OCI-LY1 (cell line): ENCODE data around the gene EXT2.
A peak's percentile ranks its signal among the peaks of the same experiment; 100 is the strongest.

Source experiments
- H2AFZ ChIP-seq: fragments of 200-600 bp; sonication (generic), shearing (Covaris generic); 2 replicates; pipeline ENCODE4 v1.6.0; 2014; ENCODE audit warnings: antibody characterized with exemption, mild to moderate bottlenecking, low read length
- H3F3A ChIP-seq: fragments of 200-600 bp; sonication (generic), shearing (Covaris generic); 2 replicates; pipeline ENCODE4 v1.6.0; 2014; ENCODE audit warnings: mild to moderate bottlenecking, antibody characterized with exemption, low read length, moderate library complexity; ENCODE audit not compliant: insufficient read depth
- H3K27ac ChIP-seq: fragments of 200-600 bp; sonication (generic); 2 replicates; pipeline ENCODE4 v1.5.1; 2014; ENCODE audit warnings: low read length, mixed run types, mild to moderate bottlenecking, low read depth; ENCODE audit not compliant: poor library complexity, severe bottlenecking
- H3K27me3 ChIP-seq: fragments of 200-600 bp; sonication (generic); 2 replicates; pipeline ENCODE4 v1.6.0; 2014; ENCODE audit warnings: antibody characterized with exemption, mild to moderate bottlenecking, low read length, moderate library complexity; ENCODE audit not compliant: insufficient read depth
- H3K36me3 ChIP-seq: fragments of 200-600 bp; sonication (generic); 2 replicates; pipeline ENCODE4 v1.6.1; 2014; ENCODE audit warnings: mild to moderate bottlenecking, antibody characterized with exemption, low read length, moderate library complexity, mixed read lengths; ENCODE audit not compliant: insufficient read depth
- H3K4me1 ChIP-seq: fragments of 200-600 bp; sonication (generic); 2 replicates; pipeline ENCODE4 v1.5.1; 2014; ENCODE audit warnings: mild to moderate bottlenecking, low read length, moderate library complexity; ENCODE audit not compliant: insufficient read depth, severe bottlenecking
- H3K4me2 ChIP-seq: fragments of 200-600 bp; sonication (generic), shearing (Covaris generic); 2 replicates; pipeline ENCODE4 v1.6.1; 2014; ENCODE audit warnings: low read length
- H3K4me3 ChIP-seq: fragments of 200-600 bp; sonication (generic); 2 replicates; pipeline ENCODE4 v1.5.1; 2014; ENCODE audit warnings: low read length, low read depth, mild to moderate bottlenecking, mixed read lengths; ENCODE audit not compliant: poor library complexity, severe bottlenecking
- H3K79me2 ChIP-seq: fragments of 200-600 bp; shearing (Covaris generic); 2 replicates; pipeline ENCODE4 v1.6.1; 2016; ENCODE audit warnings: mixed run types, low read length, mixed read lengths; ENCODE audit not compliant: insufficient read depth
- H3K9ac ChIP-seq: fragments of 200-600 bp; sonication (generic), shearing (Covaris generic); 2 replicates; pipeline ENCODE4 v1.6.1; 2014; ENCODE audit warnings: mild to moderate bottlenecking, low read length, mixed read lengths
- H3K9me2 ChIP-seq: fragments of 200-600 bp; sonication (generic), shearing (Covaris generic); 2 replicates; pipeline ENCODE4 v1.6.1; 2014; ENCODE audit warnings: low read depth, mild to moderate bottlenecking, low read length, mixed read lengths
- H3K9me3 ChIP-seq: fragments of 200-600 bp; shearing (Covaris generic); 2 replicates; pipeline ENCODE4 v1.6.1; 2014; ENCODE audit warnings: low read length, mixed read lengths
- H4K20me1 ChIP-seq: fragments of 200-600 bp; sonication (generic), shearing (Covaris generic); 2 replicates; pipeline ENCODE4 v1.6.0; 2016; ENCODE audit warnings: mild to moderate bottlenecking, low read length; ENCODE audit not compliant: insufficient read depth
- CTCF ChIP-seq: fragments of 200-600 bp; sonication (generic), shearing (Covaris generic); IDR thresholded peaks from 2 replicates; pipeline ENCODE4 v1.5.1; 2017; ENCODE audit warnings: mild to moderate bottlenecking, antibody characterized with exemption, low read length, moderate library complexity, mixed read lengths
- EZH2 ChIP-seq: fragments of 200-600 bp; sonication (generic), shearing (Covaris generic); IDR thresholded peaks from 2 replicates; pipeline ENCODE4 v1.8.0; 2017; ENCODE audit warnings: borderline replicate concordance, mixed run types, mild to moderate bottlenecking, antibody characterized with exemption, low read length, moderate library complexity, mixed read lengths

EXT2 gene

GRCh38 chr11:44133335-44133946 is 38.0 kb downstream of the EXT2 start:
- Histone ChIP-seq H3K9me3 (no peaks in the 10 kb centered on the region), H4K20me1 (no peaks in the 10 kb centered on the region), H3K27me3 (no peaks in the 10 kb centered on the region), H3K27ac (no peak overlapping the region), H3K4me2 (no peak overlapping the region), H3K79me2 (no peaks in the 10 kb centered on the region), H3K36me3 (no peaks in the 10 kb centered on the region), H3K9ac (no peak overlapping the region), H3K4me1 (no peaks in the 10 kb centered on the region), H3F3A (no peaks in the 10 kb centered on the region), H3K9me2 (no peaks in the 10 kb centered on the region), H3K4me3 (no peak overlapping the region), H2AFZ (no peak overlapping the region)
- TF ChIP-seq CTCF, result peak; percentile 72
- TF ChIP-seq EZH2, result no peak

DNA sequence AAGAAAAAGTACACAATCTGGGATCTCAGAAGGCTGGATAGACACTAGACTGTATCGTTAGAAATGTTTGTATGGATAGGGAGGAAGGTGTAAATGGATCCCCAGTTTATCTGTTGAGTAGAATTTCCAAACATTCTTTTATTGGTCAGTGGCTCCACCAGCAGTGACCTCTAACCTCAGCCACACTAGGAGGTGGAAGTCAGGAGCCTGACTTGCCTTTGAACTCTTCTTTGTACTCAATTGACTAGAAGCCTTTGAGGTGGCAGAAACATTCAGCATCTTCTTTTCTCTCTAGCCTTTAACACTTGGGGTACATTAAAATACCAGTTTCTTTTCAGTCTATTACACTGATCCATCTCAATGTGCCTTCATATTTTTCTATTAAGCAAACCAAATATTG is 39.1 kb downstream of the EXT2 start:
- no peak overlapping the region for H3K4me3 ChIP-seq
- H3K27me3 ChIP-seq, result no peaks in the 10 kb centered on the region
- no peak for TF ChIP-seq EZH2
- no peak for TF ChIP-seq CTCF
- no peaks in the 10 kb centered on the region for H3K4me1 ChIP-seq
- no peaks in the 10 kb centered on the region for H3K9me3 ChIP-seq
- H3K4me2 ChIP-seq, result no peak overlapping the region
- H2AFZ ChIP-seq, result no peak overlapping the region
- H3K79me2 ChIP-seq, result no peaks in the 10 kb centered on the region
- H3K9ac ChIP-seq, result no peak overlapping the region
- no peaks in the 10 kb centered on the region for H3K9me2 ChIP-seq
- H4K20me1 ChIP-seq, result no peaks in the 10 kb centered on the region
- no peaks in the 10 kb centered on the region for H3K36me3 ChIP-seq
- no peak overlapping the region for H3K27ac ChIP-seq
- H3F3A ChIP-seq, result no peaks in the 10 kb centered on the region

GRCh38 chr11:44136176-44136945 is 40.9 kb downstream of the EXT2 start:
- Histone ChIP-seq H3K9me3 (no peaks in the 10 kb centered on the region), H3F3A (no peaks in the 10 kb centered on the region), H3K9ac (no peak overlapping the region), H3K4me3 (no peak overlapping the region), H3K27me3 (no peaks in the 10 kb centered on the region), H3K79me2 (no peaks in the 10 kb centered on the region), H3K36me3 (no peaks in the 10 kb centered on the region), H3K27ac (no peak overlapping the region), H3K4me1 (no peaks in the 10 kb centered on the region), H2AFZ (no peak overlapping the region), H4K20me1 (no peaks in the 10 kb centered on the region), H3K4me2 (no peak overlapping the region), H3K9me2 (no peaks in the 10 kb centered on the region)
- TF ChIP-seq CTCF, result no peak
